C4-2B (cell line): ENCODE measurements around the gene FSIP1.
A peak's percentile ranks its signal among the peaks of the same experiment; 100 is the strongest.

ENCODE experiments used
- H3K27ac ChIP-seq: fragments of 450-650 bp; 2 replicates; pipeline ENCODE4 v1.5.1; 2017
- ZFX ChIP-seq: fragments of 450-650 bp; IDR thresholded peaks from 2 replicates; pipeline ENCODE4 v1.6.1; 2017
- TF ChIP-seq, protein P1 (sequence below): fragments of 450-650 bp; conservative IDR thresholded peaks from 2 replicates; pipeline ENCODE4 v1.5.1; 2017; ENCODE audit warnings: mild to moderate bottlenecking

FSIP1 gene

GRCh38 chr15:39670687-39671086, 112.0 kb downstream of the FSIP1 start:
- TF ChIP-seq ZFX: no peak
- TF ChIP-seq, protein P1, sequence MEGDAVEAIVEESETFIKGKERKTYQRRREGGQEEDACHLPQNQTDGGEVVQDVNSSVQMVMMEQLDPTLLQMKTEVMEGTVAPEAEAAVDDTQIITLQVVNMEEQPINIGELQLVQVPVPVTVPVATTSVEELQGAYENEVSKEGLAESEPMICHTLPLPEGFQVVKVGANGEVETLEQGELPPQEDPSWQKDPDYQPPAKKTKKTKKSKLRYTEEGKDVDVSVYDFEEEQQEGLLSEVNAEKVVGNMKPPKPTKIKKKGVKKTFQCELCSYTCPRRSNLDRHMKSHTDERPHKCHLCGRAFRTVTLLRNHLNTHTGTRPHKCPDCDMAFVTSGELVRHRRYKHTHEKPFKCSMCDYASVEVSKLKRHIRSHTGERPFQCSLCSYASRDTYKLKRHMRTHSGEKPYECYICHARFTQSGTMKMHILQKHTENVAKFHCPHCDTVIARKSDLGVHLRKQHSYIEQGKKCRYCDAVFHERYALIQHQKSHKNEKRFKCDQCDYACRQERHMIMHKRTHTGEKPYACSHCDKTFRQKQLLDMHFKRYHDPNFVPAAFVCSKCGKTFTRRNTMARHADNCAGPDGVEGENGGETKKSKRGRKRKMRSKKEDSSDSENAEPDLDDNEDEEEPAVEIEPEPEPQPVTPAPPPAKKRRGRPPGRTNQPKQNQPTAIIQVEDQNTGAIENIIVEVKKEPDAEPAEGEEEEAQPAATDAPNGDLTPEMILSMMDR: no peak
- no peak overlapping the region for H3K27ac ChIP-seq

DNA sequence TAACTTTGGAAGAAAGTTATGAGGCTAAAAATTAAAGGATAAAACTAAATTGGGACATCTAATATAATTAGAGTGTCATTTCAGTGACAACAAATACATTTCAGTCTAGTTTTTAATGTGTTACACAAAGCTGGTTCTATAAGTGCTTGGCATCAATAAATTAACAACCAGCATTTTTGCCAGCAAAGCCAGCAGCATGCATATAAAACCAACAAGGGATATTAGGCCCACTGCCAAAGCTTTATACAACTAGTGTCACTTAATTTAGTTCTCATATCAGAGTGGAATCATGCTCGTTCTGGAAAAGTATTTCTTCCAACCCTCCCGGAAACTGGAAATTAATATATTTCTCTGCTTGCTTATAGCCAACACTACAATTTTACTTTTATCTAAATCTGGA, 113.0 kb downstream of the FSIP1 start:
- TF ChIP-seq, protein P1: no peak
- TF ChIP-seq ZFX: no peak

DNA sequence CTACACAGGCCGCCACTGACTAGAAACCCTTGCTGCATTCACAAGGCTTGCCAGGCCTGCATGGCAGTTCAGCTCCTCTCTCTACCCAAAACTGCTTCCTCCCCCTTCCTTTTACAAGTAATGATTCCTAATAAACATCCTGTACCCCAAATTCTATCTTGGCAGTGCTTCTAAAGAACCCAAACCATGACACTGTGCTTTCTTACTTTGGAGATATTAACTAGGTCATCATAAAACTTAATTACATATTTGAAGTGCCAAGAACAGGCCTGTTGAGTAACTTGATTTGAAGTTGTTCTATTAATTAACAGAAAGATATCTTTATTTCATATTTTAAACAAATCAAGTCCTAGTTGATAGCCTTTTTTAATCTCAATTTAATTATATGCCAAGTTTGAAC, 113.4 kb downstream of the FSIP1 start:
- H3K27ac ChIP-seq: peak overlapping the region; percentile 29
- TF ChIP-seq ZFX: no peak
- TF ChIP-seq, protein P1: no peak

More for the DNA sequence above, 113.0 kb downstream of the FSIP1 start:
- H3K27ac ChIP-seq: no peak overlapping the region

DNA sequence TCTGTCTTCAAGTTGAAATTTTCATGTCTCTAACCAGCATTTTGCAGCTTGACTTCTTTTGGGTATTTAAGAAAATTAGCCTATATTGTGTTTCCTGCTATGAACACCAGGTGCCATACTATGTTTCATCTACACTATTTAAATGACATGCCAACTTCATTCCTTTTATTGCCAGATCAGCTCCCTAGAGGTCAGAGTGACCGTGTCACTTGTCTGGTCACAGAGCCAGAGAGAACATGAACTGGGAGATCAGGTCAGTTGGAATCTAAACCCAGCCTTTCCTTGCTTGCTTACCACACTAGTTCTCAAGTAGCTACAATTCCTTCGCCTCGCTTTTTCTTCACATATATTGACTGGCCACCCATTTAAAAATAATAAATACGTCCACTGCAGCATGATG, 114.2 kb downstream of the FSIP1 start:
- TF ChIP-seq, protein P1: peak; percentile 12
- no peak for TF ChIP-seq ZFX
- no peak overlapping the region for H3K27ac ChIP-seq

GRCh38 chr15:39667382-39668127, 115.1 kb downstream of the FSIP1 start:
- H3K27ac ChIP-seq: no peak overlapping the region
- no peak for TF ChIP-seq ZFX
- TF ChIP-seq, protein P1: no peak

DNA sequence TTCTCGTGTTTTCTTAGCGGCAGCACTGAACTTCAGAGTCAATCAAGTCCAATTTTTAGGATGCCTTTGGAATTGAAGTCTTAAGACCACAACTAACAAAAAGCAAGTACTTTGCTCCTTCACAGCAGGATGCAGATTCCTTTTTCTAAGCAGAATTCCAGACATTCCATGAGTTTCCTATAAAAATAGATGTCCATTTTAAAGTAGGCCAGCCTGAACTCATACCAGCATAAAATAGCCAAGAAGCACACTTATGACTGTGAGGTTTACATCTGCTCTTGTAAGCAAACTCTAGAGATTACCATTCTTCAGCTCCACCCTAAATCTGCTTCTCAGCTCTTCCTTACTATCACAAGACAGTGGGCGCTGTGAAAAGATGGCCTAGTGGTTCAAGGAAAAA, 116.0 kb downstream of the FSIP1 start:
- H3K27ac ChIP-seq: no peak overlapping the region
- TF ChIP-seq, protein P1: no peak
- no peak for TF ChIP-seq ZFX

DNA sequence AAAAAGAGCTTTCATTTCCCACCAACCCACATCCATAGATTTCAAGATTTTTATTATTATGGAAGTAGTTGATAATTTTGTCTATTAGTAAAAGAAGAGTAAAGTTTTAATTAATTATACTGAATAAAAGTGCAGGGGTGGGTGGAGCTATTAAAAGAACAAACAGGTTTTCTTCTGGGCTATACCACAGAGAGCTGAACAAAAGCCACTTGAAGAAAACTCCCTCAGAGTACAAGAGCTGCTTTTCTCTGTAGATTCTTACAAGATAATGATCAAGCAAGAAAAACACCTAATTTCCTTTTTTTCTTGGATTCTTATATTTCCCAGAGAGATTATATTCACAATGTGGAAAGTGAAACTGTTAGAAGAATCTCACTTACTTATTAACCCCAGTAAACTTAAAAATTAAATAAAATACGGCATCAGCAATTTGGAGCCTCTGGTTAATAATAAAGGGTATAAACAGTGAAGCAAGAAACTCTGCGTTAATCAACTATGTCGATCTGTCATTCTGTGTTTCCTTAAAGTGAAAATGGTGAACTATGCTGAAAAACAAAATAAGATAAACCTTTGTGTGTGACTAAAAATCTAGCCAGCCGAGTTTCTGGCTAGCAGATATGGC, 116.9 kb downstream of the FSIP1 start:
- TF ChIP-seq, protein P1: no peak
- no peak for TF ChIP-seq ZFX
- H3K27ac ChIP-seq: no peak overlapping the region
